GM23248 (cell line): ENCODE measurements around the gene FGA. TPM values are rescaled to one million over a fixed set of nuclear protein-coding genes. Genes with fewer than 3 reads are reported as not detected.

Source experiments
- DNase-seq: peaks from one replicate; pipeline ENCODE4 v3.0.0-alpha.2; 2015
- H2AFZ ChIP-seq: fragments of 200-600 bp; sonication (generic); 2 replicates; pipeline ENCODE4 v1.6.1; 2016; ENCODE audit warnings: antibody characterized with exemption
- H3F3A ChIP-seq: fragments of 200-600 bp; sonication (generic); 2 replicates; pipeline ENCODE4 v1.6.1; 2016; ENCODE audit warnings: mild to moderate bottlenecking, antibody characterized with exemption, mixed run types; ENCODE audit not compliant: insufficient read depth
- H3K27ac ChIP-seq: fragments of 200-600 bp; sonication (generic); 2 replicates; pipeline ENCODE4 v1.5.1; 2016; ENCODE audit warnings: mild to moderate bottlenecking
- H3K27me3 ChIP-seq: fragments of 200-600 bp; sonication (generic); replicated peaks from 2 replicates; pipeline ENCODE4 v1.6.1; 2016; ENCODE audit warnings: mild to moderate bottlenecking; ENCODE audit not compliant: insufficient read depth
- H3K36me3 ChIP-seq: fragments of 200-600 bp; sonication (generic); 2 replicates; pipeline ENCODE4 v1.6.1; 2016; ENCODE audit warnings: low read depth, mild to moderate bottlenecking
- H3K4me1 ChIP-seq: fragments of 200-600 bp; sonication (generic); 2 replicates; pipeline ENCODE4 v1.6.1; 2016; ENCODE audit warnings: mild to moderate bottlenecking; ENCODE audit not compliant: insufficient read depth
- H3K4me2 ChIP-seq: fragments of 200-600 bp; sonication (generic); one replicate; pipeline ENCODE4 v1.6.1; 2016; ENCODE audit warnings: mild to moderate bottlenecking; ENCODE audit not compliant: unreplicated experiment
- H3K4me3 ChIP-seq: fragments of 200-600 bp; sonication (generic); 2 replicates; pipeline ENCODE4 v1.5.1; 2016; ENCODE audit warnings: mild to moderate bottlenecking
- H3K79me2 ChIP-seq: fragments of 200-600 bp; sonication (generic); 2 replicates; pipeline ENCODE4 v1.6.1; 2016; ENCODE audit warnings: mild to moderate bottlenecking; ENCODE audit not compliant: insufficient read depth
- H3K9ac ChIP-seq: fragments of 200-600 bp; sonication (generic); 2 replicates; pipeline ENCODE4 v1.6.1; 2016; ENCODE audit warnings: mild to moderate bottlenecking
- H3K9me2 ChIP-seq: fragments of 200-600 bp; sonication (generic); 2 replicates; pipeline ENCODE4 v1.6.1; 2016; ENCODE audit warnings: mixed run types, mild to moderate bottlenecking, moderate library complexity; ENCODE audit not compliant: insufficient read depth
- H3K9me3 ChIP-seq: fragments of 200-600 bp; sonication (generic); one replicate; pipeline ENCODE4 v1.6.1; 2017; ENCODE audit warnings: low read depth
- H4K20me1 ChIP-seq: fragments of 200-600 bp; sonication (generic); 2 replicates; pipeline ENCODE4 v1.6.0; 2016; ENCODE audit not compliant: insufficient read depth
- EZH2 ChIP-seq: fragments of 200-600 bp; sonication (generic); IDR thresholded peaks from 2 replicates; pipeline ENCODE4 v1.6.1; 2018; ENCODE audit warnings: antibody characterized with exemption, mild to moderate bottlenecking; ENCODE audit not compliant: insufficient read depth, poor library complexity, severe bottlenecking
- EZH2phosphoT487 ChIP-seq: fragments of 200-600 bp; sonication (generic); IDR thresholded peaks from 2 replicates; pipeline ENCODE4 v1.6.1; 2018; ENCODE audit warnings: antibody characterized with exemption, moderate library complexity, mild to moderate bottlenecking, low read depth; ENCODE audit not compliant: insufficient read depth
- WGBS, 2 experiments: methylation state at CpG; one replicate each; pipeline ENCODE4 v1.1.6; 2015 to 2017; ENCODE audit warnings: low lambda C conversion rate in 2 of 2, low coverage in 1 of 2; ENCODE audit errors: missing lambda C conversion rate in 2 of 2; 5-methylcytosine and 5-hydroxymethylcytosine counted together
- in situ Hi-C: fragments of 300-500 bp; cut with MboI; formaldehyde crosslinking; loops from 2 replicates; pipeline ENCODE4 v1.15.0; 2020
- polyA plus RNA-seq: library from polyadenylated mRNA; unstranded; fragments of >200 nt; fragmentation: Nextera tagmentation; extraction: Ambion mirVana; gene quantifications from 2 replicates; pipeline ENCODE4 v1.2.1, GENCODE V29; 2016
- total RNA-seq: library from RNA; depleted of rRNA; stranded (reverse); fragments of >200 nt; shearing (Covaris generic); gene quantifications from 2 replicates; pipeline ENCODE4 v1.2.3, GENCODE V29; 2014

The FGA gene
- total and polyA plus RNA-seq, 2 experiments from 2014 or later, result not detected

GRCh38 chr4:154564311-154564710, 26.2 kb downstream of the FGA start:
- H3K4me1 ChIP-seq, result 0 out of 2 replicates have a peak, but pooled peaks cover 13% of the 10 kb centered on the region
- H3K27me3 ChIP-seq, result 0 out of 2 replicates have a peak, but pooled peaks cover 9% of the 10 kb centered on the region
- H3K79me2 ChIP-seq, result no peaks in the 10 kb centered on the region
- no peak for TF ChIP-seq EZH2
- H4K20me1 ChIP-seq, result no peaks in the 10 kb centered on the region
- 74 to 81% methylated on average over 1 of the region's 1 CpG for WGBS, 2 experiments
- H3K36me3 ChIP-seq, result no peaks in the 10 kb centered on the region
- H3K4me3 ChIP-seq, result no peak overlapping the region
- no peak overlapping the region for H2AFZ ChIP-seq
- H3K9ac ChIP-seq, result no peak overlapping the region
- in situ Hi-C loops, result loop anchor here (25.0 kb wide), 1 partner anchor 798 kb away; no protein-coding TSS in a partner anchor
- no peak overlapping the region for H3K4me2 ChIP-seq
- no peaks in the 10 kb centered on the region for H3K9me2 ChIP-seq
- H3K27ac ChIP-seq, result no peak overlapping the region
- no peaks in the 10 kb centered on the region for H3K9me3 ChIP-seq
- no peak for DNase-seq
- no peaks in the 10 kb centered on the region for H3F3A ChIP-seq

- no peaks in the 10 kb centered on the region for H3K36me3 ChIP-seq
- no peaks in the 10 kb centered on the region for H3K9me2 ChIP-seq
- in situ Hi-C loops, result loop anchor here (25.0 kb wide), 1 partner anchor 800 kb away; no protein-coding TSS in a partner anchor
- no peaks in the 10 kb centered on the region for H3K9me3 ChIP-seq
- WGBS, 2 experiments, result 55 to 59% methylated on average over 2 of the region's 2 CpGs
- H2AFZ ChIP-seq, result no peak within 1 kb of the TSS
- H3K79me2 ChIP-seq, result no peaks in the 10 kb centered on the region
- H3K27me3 ChIP-seq, result 0 out of 2 replicates have a peak, but pooled peaks cover 9% of the 10 kb centered on the region
- H3K4me1 ChIP-seq, result 0 out of 2 replicates have a peak, but pooled peaks cover 13% of the 10 kb centered on the region
- H3K4me3 ChIP-seq, result no peak within 1 kb of the TSS
- H3K4me2 ChIP-seq, result no peak within 1 kb of the TSS
- H4K20me1 ChIP-seq, result no peaks in the 10 kb centered on the region
- no peak within 1 kb of the TSS for H3K27ac ChIP-seq
- H3F3A ChIP-seq, result no peaks in the 10 kb centered on the region
- H3K9ac ChIP-seq, result no peak within 1 kb of the TSS
- DNase-seq, result no peak
- TF ChIP-seq EZH2, result no peak
- no peak for TF ChIP-seq EZH2phosphoT487
Measured at GRCh38 chr4:154562697-154563254, 27.8 kb downstream of the FGA start, which contains the start of gene FGB. FGB (plus strand) TSS chr4:154563011; CDS start chr4:154563019, 8 bp downstream.

- Histone ChIP-seq H3K27me3 (0 out of 2 replicates have a peak, but pooled peaks cover 4% of the 10 kb centered on the region), H2AFZ (no peak overlapping the region), H3F3A (no peaks in the 10 kb centered on the region), H3K4me3 (no peak overlapping the region), H4K20me1 (no peaks in the 10 kb centered on the region), H3K9me2 (no peaks in the 10 kb centered on the region), H3K36me3 (no peaks in the 10 kb centered on the region), H3K4me2 (peak overlapping the region; percentile 15), H3K9me3 (no peaks in the 10 kb centered on the region), H3K9ac (no peak overlapping the region), H3K79me2 (no peaks in the 10 kb centered on the region), H3K27ac (no peak overlapping the region), H3K4me1 (0 out of 2 replicates have a peak, but pooled peaks cover 13% of the 10 kb centered on the region)
- in situ Hi-C loops, result loop anchor here (25.0 kb wide), 1 partner anchor 801 kb away; no protein-coding TSS in a partner anchor
- 25 to 28% methylated on average over 4 of the region's 4 CpGs for WGBS, 2 experiments
- peak; percentile 62 for DNase-seq
- no peak for TF ChIP-seq EZH2
- no peak for TF ChIP-seq EZH2phosphoT487
Measured at GRCh38 chr4:154560824-154561231, 29.7 kb downstream of the FGA start.

DNA sequence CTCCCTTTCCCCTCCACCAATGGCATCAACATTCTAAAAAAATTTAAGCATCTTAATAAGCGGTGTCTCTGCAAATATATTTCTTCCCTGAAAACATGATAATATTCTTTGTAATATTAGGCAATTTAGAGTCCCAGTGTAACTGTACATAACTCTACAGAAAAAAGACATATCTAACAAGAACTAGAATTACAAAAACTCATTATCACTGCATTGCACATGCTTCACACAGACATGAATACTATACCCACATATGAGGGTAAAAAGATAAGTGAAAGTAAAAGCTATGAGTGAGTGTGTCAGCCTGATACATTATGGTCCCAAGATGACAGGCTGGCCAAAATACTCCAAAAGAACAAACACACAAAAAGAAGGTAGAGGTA, 30.1 kb downstream of the FGA start:
- Histone ChIP-seq H3K4me2 (peak overlapping the region; percentile 15), H3K4me3 (no peak overlapping the region), H3K27me3 (0 out of 2 replicates have a peak, but pooled peaks cover 4% of the 10 kb centered on the region), H2AFZ (no peak overlapping the region), H3K79me2 (no peaks in the 10 kb centered on the region), H3K36me3 (no peaks in the 10 kb centered on the region), H3K9ac (no peak overlapping the region), H3K9me3 (no peaks in the 10 kb centered on the region), H3K4me1 (0 out of 2 replicates have a peak, but pooled peaks cover 13% of the 10 kb centered on the region), H4K20me1 (no peaks in the 10 kb centered on the region), H3K27ac (no peak overlapping the region), H3K9me2 (no peaks in the 10 kb centered on the region), H3F3A (no peaks in the 10 kb centered on the region)
- no peak for TF ChIP-seq EZH2phosphoT487
- no peak for TF ChIP-seq EZH2
- DNase-seq, result no peak
- WGBS, 2 experiments, result 81 to 89% methylated on average over 1 of the region's 1 CpG
- in situ Hi-C loops, result loop anchor here (25.0 kb wide), 1 partner anchor 802 kb away; no protein-coding TSS in a partner anchor
